BLaER1 treated with 17β-estradiol and CSF1 and Interleukin-3, amounts not matched to agents 10 nM and 100 nM (cell line): Measurements from ENCODE around the gene HSP90AA1.

Experiments
- H3K27ac ChIP-seq, 11 experiments: shearing (Covaris generic); formaldehyde crosslinking; 2 replicates each; pipeline ENCODE4 v1.8.1; 2022
- H3K27me3 ChIP-seq, 11 experiments: shearing (Covaris generic); formaldehyde crosslinking; 2 replicates each; pipeline ENCODE4 v1.8.1; 2022
- H3K36me3 ChIP-seq, 11 experiments: shearing (Covaris generic); formaldehyde crosslinking; 2 replicates each; pipeline ENCODE4 v1.8.1; 2022
- H3K4me1 ChIP-seq, 10 experiments: shearing (Covaris generic); formaldehyde crosslinking; 2 replicates each; pipeline ENCODE4 v1.8.1; 2022
- H3K4me2 ChIP-seq, 11 experiments: shearing (Covaris generic); formaldehyde crosslinking; 2 replicates each; pipeline ENCODE4 v1.8.1; 2022
- H3K4me3 ChIP-seq, 10 experiments: shearing (Covaris generic); formaldehyde crosslinking; 2 replicates each; pipeline ENCODE4 v1.8.1; 2022
- H3K9ac ChIP-seq, 11 experiments: shearing (Covaris generic); formaldehyde crosslinking; 2 replicates each; pipeline ENCODE4 v1.8.1; 2022
- H3K9me3 ChIP-seq, 11 experiments: shearing (Covaris generic); formaldehyde crosslinking; replicated peaks in 1 of 11; 2 replicates each; pipeline ENCODE4 v1.8.1; 2022
- H4K20me1 ChIP-seq, 11 experiments: shearing (Covaris generic); formaldehyde crosslinking; 2 replicates each; pipeline ENCODE4 v1.8.1; 2022
- Cebpa-rat ChIP-seq, 11 experiments: shearing (Covaris generic); IDR thresholded peaks; 2 replicates each; pipeline ENCODE4 v1.8.1; 2022

Gene HSP90AA1

GRCh38 chr14:102034301-102034700, 52.5 kb downstream of the HSP90AA1 start:
- Histone ChIP-seq H3K27me3 (no peaks in the 10 kb centered on the region), H3K36me3 (peaks cover 100% of the 10 kb centered on the region in 11 experiments), H3K4me2 (no peak overlapping the region), H3K9ac (no peak overlapping the region), H4K20me1 (peaks cover 0 to 53% (median 14%) of the 10 kb centered on the region in 11 experiments; a peak in 11 of 22 replicates), H3K4me1 (peaks cover 0 to 9% (median 0%) of the 10 kb centered on the region in 10 experiments; a peak in 2 of 20 replicates), H3K27ac (no peak overlapping the region), H3K9me3 (no peaks in the 10 kb centered on the region), H3K4me3 (no peak overlapping the region)
- TF ChIP-seq Cebpa-rat (IDR thresholded peaks at IDR 0.05) = no peak

GRCh38 chr14:102033241-102033640, 53.6 kb downstream of the HSP90AA1 start:
- peaks cover 0 to 55% (median 15%) of the 10 kb centered on the region in 11 experiments; a peak in 11 of 22 replicates for H4K20me1 ChIP-seq
- H3K27ac ChIP-seq = no peak overlapping the region

More at GRCh38 chr14:102033241-102033640, 53.6 kb downstream of the HSP90AA1 start:
- Histone ChIP-seq H3K4me2 (no peak overlapping the region), H3K9ac (no peak overlapping the region), H3K36me3 (peaks cover 100% of the 10 kb centered on the region in 11 experiments), H3K27me3 (no peaks in the 10 kb centered on the region), H3K4me3 (no peak overlapping the region), H3K4me1 (peaks cover 0 to 6% (median 0%) of the 10 kb centered on the region in 10 experiments; a peak in 2 of 20 replicates), H3K9me3 (no peaks in the 10 kb centered on the region)
- no peak for TF ChIP-seq Cebpa-rat (IDR thresholded peaks at IDR 0.05)
